ENCODE data around the gene LAMTOR3.

DNA sequence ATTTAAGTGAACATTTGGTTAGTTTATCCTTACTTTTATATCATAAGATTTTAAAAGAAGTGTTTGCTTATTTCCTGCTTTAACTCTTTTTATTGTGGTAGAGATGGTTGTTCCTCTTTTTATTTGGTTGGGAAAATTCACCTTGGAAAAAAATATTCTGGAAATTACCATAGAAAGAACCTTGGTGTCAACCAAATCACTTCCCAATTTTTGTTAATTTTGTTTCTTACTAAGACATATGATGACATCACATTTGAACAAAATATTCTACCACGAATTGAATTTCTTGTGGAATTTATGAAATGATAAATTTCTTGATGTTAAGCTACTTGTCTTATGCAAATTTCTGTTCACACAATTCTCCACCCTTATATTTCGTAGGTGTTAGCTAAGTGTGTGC lies 33.7 kb downstream of the LAMTOR3 start:
- TF ChIP-seq, protein P1, sequence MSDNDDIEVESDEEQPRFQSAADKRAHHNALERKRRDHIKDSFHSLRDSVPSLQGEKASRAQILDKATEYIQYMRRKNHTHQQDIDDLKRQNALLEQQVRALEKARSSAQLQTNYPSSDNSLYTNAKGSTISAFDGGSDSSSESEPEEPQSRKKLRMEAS (IDR thresholded peaks at IDR 0.05; ENCODE audit: insufficient read depth, insufficient read length), result no peak
- TF ChIP-seq, protein P2, sequence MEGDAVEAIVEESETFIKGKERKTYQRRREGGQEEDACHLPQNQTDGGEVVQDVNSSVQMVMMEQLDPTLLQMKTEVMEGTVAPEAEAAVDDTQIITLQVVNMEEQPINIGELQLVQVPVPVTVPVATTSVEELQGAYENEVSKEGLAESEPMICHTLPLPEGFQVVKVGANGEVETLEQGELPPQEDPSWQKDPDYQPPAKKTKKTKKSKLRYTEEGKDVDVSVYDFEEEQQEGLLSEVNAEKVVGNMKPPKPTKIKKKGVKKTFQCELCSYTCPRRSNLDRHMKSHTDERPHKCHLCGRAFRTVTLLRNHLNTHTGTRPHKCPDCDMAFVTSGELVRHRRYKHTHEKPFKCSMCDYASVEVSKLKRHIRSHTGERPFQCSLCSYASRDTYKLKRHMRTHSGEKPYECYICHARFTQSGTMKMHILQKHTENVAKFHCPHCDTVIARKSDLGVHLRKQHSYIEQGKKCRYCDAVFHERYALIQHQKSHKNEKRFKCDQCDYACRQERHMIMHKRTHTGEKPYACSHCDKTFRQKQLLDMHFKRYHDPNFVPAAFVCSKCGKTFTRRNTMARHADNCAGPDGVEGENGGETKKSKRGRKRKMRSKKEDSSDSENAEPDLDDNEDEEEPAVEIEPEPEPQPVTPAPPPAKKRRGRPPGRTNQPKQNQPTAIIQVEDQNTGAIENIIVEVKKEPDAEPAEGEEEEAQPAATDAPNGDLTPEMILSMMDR (IDR thresholded peaks at IDR 0.05; ENCODE audit: extremely low read depth in 1 of 2, insufficient read depth in 1 of 2, low read depth in 1 of 2, low read length in 2 of 2), result no peak
- no peak for TF ChIP-seq MYC (IDR thresholded peaks at IDR 0.05; ENCODE audit: low read depth, low read length)
- TF ChIP-seq POLR2AphosphoS5 (IDR thresholded peaks at IDR 0.05; ENCODE audit: insufficient read depth, low read depth, low read length), result no peak
- no peak for TF ChIP-seq JUN (IDR thresholded peaks at IDR 0.05; ENCODE audit: borderline replicate concordance, insufficient read depth, insufficient read length, low read depth)
- no peak for TF ChIP-seq EZH2 (IDR thresholded peaks at IDR 0.05; ENCODE audit: borderline replicate concordance, low read depth, low read length, severe bottlenecking)
